Measurements from ENCODE around the gene ATG7.
"Not testable (repeated sequence)": the region's sequence is repeated elsewhere in the genome, so short reads cannot be mapped to it uniquely, and the experiment has no call there.

Gene ATG7

DNA sequence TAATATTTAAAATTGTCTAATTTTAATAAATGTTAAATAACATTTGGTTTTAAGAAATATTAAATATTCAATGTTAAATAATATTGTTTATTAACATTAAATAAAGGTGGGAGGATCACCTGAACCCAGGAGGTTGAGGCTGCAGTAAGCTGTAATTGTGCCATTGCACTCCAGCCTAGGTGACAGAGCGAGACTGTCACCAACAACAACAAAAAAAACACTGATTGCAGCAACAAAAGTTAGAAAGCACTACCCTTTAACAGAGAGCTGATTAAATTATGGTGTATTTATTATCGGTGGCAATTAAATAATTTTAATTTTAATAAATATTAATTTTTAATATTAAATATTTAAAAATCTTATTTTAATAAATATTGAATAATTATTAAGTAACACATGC lies 152.1 kb downstream of the ATG7 start:
- DNase-seq (ENCODE audit: low read depth in 3 of 3, low spot score in 1 of 3), result no peak

DNA sequence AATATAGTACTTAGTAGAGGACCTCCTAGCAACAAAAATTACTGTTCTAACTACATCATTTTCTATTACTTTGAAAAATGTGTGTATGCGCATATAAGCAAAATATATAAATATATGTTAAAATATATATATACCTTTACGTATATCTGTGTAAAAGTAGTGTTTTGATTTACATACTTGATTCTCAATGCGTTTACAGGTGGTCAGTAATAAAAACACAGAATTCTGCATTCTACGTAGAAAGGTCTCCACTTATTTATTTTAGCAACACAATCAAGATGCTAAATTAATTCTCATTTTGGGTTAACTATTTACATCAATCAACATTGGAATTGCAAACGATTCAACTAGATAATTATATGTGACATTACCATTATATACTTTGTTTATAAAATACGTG lies 158.0 kb downstream of the ATG7 start:
- DNase-seq (ENCODE audit: low read depth in 3 of 3, low spot score in 1 of 3), result no peak

DNA sequence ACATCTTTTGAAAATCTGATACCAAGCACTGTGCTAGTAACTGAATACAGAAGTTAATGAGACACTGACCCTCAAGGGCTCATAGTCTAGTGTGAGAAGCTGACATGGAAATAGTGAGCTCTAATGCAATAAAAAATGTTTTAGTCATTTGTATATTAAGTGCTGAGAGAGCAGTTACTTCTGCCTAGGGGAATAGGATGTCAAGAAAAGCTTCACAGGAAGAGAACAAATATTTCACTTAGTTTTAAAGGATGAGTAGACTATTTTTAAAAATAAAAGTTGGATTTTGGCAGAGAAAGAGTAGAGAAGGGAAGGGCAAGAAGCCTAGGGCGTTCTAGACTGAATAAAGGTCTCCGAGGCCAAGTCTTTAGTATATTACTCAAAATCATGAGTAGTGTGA lies 158.4 kb downstream of the ATG7 start:
- DNase-seq (ENCODE audit: low read depth in 3 of 3, low spot score in 1 of 3), result no peak

GRCh38 chr3:11431319-11431718 lies 159.1 kb downstream of the ATG7 start:
- DNase-seq (ENCODE audit: low read depth in 3 of 3, low spot score in 1 of 3), result no peak

DNA sequence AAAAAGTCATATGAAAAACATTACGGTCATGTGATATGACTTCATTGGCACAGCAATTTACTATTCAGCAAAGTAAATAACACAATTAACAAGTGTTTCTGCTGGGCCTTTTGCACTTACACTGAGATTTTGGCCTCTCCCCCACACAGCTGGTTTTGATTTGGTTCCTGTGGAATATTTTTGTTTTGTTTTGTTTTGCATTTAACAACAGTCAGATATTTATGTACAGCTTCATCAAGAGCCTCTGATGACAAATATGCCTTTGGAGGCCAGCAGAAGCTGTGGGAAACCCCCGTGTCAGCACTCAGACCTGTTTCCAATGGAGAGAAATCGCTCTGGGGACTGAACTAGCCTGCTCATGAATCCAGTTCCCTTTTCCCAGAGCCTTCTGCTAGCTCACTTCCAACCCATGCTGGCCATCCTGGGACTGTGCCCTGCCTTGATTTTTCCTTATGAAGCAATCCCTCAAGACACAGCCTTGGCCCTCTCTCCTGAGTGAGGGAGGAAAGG lies 161.9 kb downstream of the ATG7 start:
- no peak for DNase-seq (ENCODE audit: low read depth in 3 of 3, low spot score in 1 of 3)

- no peak for DNase-seq (ENCODE audit: low read depth in 3 of 3, low spot score in 1 of 3)
Measured at GRCh38 chr3:11434563-11435096, 162.4 kb downstream of the ATG7 start.

GRCh38 chr3:11435440-11436165 lies 163.4 kb downstream of the ATG7 start:
- no peak for DNase-seq (ENCODE audit: low read depth in 3 of 3, low spot score in 1 of 3)

GRCh38 chr3:11436775-11437174 lies 164.6 kb downstream of the ATG7 start:
- no peak for DNase-seq (ENCODE audit: low read depth in 3 of 3, low spot score in 1 of 3)

DNA sequence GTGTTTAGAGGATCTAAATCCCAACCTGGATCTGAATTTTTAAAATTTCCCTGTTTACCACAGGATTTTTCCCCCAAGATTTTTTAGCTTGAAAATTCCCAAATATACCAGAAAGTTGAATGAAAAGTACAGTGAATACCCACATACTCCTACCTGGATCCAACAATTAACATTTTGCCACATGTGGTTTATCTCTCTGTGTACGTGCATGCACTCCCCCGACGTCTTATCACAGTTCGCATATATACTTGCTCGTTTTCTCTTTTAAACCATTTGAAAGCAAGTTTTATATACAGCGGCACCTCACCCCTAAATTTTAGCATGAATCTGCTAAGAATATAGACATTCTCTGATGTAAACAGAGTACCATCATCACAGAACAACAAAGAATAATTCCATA lies 165.3 kb downstream of the ATG7 start:
- no peak for DNase-seq (ENCODE audit: low read depth in 3 of 3, low spot score in 1 of 3)

- DNase-seq (ENCODE audit: low read depth in 3 of 3, low spot score in 1 of 3), result no peak
Measured at GRCh38 chr3:11438646-11439045, 166.4 kb downstream of the ATG7 start.

DNA sequence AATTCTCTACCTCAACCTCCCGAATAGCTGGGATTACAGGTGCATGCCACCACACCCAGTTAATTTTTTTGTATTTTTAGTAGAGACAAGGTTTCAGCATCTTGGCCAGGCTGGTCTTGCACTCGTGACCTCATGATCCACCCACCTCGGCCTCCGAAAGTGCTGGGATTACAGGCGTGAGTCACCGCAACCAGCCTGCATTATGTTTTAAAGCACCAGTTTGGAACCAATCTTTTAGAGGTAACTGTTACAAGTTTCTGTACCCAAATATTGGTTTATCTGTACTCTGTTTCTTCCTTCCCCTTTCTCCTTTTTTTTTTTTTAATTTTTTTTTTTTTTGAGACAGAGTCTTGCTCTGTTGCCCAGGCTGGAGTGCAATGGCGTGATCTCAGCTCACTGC lies 169.1 kb downstream of the ATG7 start:
- not testable (repeated sequence) for DNase-seq (ENCODE audit: low read depth in 3 of 3, low spot score in 1 of 3)

DNA sequence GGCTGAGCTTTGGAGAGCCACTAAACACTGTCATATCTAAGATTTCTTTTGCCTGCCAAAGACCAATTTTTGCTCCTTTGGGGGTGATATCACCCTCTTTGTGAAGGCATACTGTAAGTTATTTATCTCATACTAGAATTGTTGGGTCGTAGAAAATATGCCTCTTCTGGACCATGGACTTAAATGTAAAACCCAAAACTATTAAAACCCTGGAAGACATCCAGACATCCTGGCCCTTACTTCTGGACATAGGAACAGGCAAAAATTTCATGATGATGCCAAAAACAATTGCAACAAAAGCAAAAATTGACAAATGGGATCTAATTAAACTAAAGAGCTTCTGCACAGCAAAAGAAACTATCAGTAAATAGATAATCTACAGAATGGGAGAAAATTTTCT lies 172.2 kb downstream of the ATG7 start:
- no peak for DNase-seq (ENCODE audit: low read depth in 3 of 3, low spot score in 1 of 3)

- not testable (repeated sequence) for DNase-seq (ENCODE audit: low read depth in 3 of 3, low spot score in 1 of 3)
Measured at GRCh38 chr3:11445193-11445592, 173.0 kb downstream of the ATG7 start.

- DNase-seq (ENCODE audit: low read depth in 3 of 3, low spot score in 1 of 3), result no peak
Measured at GRCh38 chr3:11445883-11446282, 173.7 kb downstream of the ATG7 start.

- no peak for DNase-seq (ENCODE audit: low read depth in 3 of 3, low spot score in 1 of 3)
Measured at GRCh38 chr3:11447584-11448200, 175.5 kb downstream of the ATG7 start.

- DNase-seq (ENCODE audit: low read depth in 3 of 3, low spot score in 1 of 3), result no peak
Measured at GRCh38 chr3:11450015-11450414, 177.8 kb downstream of the ATG7 start.

DNA sequence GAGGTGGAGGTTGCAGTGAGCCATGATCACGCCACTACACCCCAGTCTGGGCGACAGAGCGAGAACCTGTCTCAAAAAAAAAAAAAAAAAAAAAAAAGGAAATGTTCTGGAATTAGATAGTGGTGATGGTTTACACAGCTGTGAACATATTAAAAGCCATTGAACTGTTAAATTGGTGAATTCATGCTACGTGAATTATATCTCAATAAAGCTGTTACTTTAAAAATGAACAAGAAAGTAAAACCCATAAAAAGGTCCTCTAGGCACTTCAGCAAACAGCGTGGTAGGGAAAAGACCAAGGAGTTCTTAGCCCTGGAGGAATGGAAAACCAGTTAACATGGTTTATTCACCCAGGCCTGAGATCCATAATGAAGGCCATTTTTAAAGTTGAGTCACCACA lies 180.1 kb downstream of the ATG7 start:
- no peak for DNase-seq (ENCODE audit: low read depth in 3 of 3, low spot score in 1 of 3)

- DNase-seq (ENCODE audit: low read depth in 3 of 3, low spot score in 1 of 3), result no peak
Measured at GRCh38 chr3:11452885-11453847, 181.0 kb downstream of the ATG7 start.

GRCh38 chr3:11455956-11456355 lies 183.8 kb downstream of the ATG7 start:
- DNase-seq (ENCODE audit: low read depth in 3 of 3, low spot score in 1 of 3), result no peak

DNA sequence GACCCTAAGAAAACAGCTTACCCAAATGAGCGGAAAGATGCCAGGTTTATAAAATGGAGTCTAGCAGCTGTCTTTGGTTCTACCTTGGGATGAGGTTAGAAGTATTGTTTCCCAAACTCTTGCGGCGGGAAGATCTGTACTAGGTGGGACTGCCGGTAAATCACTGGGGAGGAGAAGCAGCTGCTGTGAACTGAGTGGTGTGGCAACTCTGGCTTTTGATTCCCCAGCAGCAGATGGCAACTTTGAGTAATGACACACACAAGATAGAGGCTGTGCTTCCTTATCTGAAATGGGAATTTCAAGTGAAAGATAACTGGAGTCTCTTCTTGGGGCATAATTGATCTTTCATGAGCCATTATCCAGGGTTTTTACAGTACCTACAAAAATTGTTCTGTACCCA lies 184.9 kb downstream of the ATG7 start:
- DNase-seq (ENCODE audit: low read depth in 3 of 3, low spot score in 1 of 3), result no peak

DNA sequence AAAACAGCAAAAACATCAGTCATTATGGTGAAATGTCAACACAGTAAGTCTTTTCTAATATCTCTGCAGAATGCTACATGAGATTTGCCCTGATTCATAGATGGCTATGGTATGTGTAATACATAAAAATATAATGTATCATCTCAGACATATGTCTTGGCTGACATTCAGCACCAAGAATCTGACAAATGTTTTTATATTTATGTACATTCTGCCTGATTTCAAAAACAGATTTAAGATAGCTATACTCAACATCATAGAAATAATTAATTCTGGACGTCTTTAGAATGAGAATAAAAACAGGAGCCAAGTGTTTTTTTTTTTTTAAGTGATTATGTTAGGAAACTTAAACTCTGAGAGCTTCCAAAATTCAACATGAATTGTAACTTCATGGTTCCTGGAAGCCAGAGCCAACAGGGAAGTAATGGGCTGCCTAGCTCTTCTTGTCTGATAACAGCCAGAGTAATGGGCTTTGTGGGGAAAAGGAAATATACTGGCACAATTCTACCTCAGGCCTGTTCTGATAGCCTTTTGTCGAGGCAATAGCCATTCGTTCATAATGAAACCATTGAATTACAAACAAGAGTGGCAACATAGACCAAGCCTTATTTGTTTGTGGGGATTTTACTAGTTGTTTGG lies 187.1 kb downstream of the ATG7 start:
- no peak for DNase-seq (ENCODE audit: low read depth in 3 of 3, low spot score in 1 of 3)
